HPDE6-E6E7 (cell line): ENCODE results near the gene TRIM36.
A peak's percentile ranks its signal among the peaks of the same experiment; 100 is the strongest.

Experiments
- DNase-seq: peaks from one replicate; pipeline ENCODE4 v3.0.0; 2011; ENCODE audit warnings: missing footprints; ENCODE audit errors: extremely low spot score

TRIM36 gene

DNA sequence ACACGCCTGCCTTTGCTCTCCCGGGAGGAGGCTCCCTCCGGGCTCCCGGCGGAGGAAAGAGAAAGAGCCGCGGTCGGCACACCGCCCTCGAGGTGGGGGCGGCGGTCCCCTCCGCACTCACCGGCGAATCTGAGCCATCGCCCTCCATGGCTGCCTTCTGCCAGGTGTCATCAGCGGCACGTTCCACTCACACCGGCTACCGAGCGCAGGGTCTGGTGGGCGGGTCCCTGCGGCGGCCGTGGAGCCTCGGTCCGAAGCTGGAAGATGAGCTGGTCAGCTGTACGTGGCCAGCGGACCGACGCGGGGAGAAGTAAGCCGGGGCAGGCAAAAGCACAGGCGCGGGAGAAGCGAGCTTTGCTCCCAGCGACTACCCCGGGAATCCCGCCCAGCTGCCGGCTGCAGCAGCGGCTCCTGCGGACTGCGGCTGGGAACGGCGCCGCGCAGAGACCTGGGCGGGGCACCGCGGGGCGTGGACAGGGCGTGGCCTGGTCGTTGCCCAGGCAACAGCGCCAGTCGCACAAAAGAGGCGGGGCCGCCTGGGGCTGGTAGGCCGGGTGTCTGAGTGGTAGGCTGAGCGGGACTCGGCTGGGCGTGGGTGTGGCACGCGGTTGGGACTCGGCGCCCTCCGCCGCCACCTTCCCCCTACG is at the start of gene TRIM36:
Gene TRIM36 (minus strand): TSS at position 422 of the 647 bp plus-strand sequence. CDS start 274 bp downstream, at position 148.
- DNase-seq, result peak; percentile 83

DNA sequence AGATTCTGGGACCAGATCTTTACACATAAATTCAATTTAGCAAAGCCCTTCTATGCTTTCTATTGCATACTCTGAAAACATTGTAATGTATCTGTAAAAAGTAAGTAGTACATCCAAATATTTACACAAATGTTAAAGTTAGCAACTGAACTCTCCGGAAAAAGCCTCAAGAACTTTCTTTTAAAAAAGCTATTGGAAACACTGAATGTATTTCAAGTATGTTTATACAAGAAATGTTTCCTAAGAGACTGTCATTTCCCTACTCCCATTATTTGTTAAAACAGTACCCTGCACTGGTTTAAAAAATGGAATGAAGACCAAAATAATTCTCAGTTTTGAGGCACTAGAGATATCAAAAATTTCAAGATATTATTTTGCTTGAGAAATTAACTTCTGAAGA is 44.8 kb upstream of the TRIM36 start:
- DNase-seq, result no peak

DNA sequence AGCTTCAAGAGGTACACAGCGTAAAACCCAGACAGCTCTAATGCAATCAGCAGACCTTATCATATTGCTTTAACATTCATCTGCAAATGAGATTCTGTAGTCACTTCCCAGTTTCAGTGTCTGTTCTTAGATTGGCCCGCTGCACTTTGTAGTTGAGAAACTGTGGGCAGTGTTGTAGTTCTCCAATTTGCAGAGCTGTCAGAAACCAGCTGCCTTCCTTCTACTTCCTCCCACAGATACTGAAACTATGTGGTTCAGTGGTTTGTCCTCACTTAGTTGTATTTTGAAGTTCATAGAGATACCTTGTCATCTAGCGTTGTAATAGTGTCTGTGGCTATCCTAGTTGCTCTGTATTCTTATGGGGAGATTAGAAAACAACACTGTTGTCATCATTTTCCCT is 39.6 kb upstream of the TRIM36 start:
- no peak for DNase-seq

GRCh38 chr5:115202952-115203351 is 33.2 kb upstream of the TRIM36 start:
- no peak for DNase-seq

GRCh38 chr5:115196161-115196560 is 26.5 kb upstream of the TRIM36 start:
- no peak for DNase-seq

DNA sequence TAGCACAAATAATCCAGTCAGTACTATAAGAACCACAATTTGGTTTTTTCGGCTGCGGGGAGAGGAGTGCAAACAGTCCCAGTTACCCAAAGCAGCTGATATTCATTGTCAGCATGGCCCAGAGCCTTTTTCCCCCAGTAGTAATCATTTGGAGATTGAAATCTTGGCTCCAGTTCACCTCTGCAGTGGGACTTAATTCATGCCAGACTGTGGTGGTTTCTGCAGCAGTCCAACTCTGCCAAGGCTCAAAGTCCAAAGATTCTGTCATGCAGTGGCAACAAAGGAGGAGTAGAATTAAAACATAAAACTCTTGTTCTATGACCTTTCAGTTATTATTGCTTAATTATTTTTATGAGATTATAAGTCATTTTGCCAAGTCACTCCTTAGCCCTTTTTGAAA is 25.0 kb upstream of the TRIM36 start:
- no peak for DNase-seq

- DNase-seq, result no peak
Observed at GRCh38 chr5:115193295-115193694, 23.6 kb upstream of the TRIM36 start.

GRCh38 chr5:115192098-115192497 is 22.4 kb upstream of the TRIM36 start:
- no peak for DNase-seq

DNA sequence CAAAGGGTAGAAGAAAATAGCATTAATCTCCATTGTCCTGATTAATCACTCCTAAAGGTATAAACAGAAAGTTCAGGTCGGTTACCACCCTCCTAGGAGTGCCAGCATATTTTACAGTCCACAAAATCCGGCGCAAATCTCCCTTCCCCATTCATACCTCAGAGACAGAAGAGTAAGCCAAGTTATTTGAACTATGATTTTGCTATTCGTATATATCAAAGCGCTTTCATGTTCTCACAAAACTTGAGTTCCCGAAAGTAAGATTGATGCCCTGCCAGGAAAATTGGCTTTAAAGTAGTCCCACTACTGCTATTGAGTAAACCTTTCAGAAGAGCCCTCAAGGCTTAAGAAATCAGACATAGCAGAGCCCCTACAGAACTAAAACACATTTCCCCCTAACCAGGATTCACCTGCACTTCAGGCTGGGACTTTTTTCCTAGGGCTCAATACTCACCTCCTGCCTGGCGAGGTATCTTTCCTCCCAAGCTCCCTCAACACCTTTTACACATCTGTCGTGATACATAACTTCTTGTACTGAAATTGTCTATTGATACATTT is 21.8 kb upstream of the TRIM36 start:
- no peak for DNase-seq

DNA sequence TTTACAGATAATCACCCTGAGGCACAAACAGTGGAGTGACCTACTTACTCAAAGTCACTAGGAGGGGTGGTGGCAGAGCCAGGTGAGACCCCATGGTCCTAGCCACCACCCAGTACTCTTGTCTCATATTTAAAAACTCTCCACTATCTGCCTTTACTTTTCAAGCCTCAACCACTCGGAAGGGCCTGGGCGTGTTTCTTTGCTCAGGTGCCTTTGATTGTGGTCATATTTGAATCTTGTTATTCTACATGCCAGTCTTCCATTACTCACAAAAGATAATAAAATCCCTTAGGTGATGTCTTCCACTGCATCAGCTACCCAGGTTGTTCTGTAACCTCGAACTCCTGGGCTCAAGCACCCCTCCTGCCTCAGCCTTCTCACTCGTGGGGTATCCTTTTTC is 20.7 kb upstream of the TRIM36 start:
- DNase-seq, result no peak

GRCh38 chr5:115189866-115190265 is 20.2 kb upstream of the TRIM36 start:
- no peak for DNase-seq

GRCh38 chr5:115186794-115187193 is 17.1 kb upstream of the TRIM36 start:
- DNase-seq, result no peak

GRCh38 chr5:115184770-115185169 is 15.1 kb upstream of the TRIM36 start:
- DNase-seq, result no peak

DNA sequence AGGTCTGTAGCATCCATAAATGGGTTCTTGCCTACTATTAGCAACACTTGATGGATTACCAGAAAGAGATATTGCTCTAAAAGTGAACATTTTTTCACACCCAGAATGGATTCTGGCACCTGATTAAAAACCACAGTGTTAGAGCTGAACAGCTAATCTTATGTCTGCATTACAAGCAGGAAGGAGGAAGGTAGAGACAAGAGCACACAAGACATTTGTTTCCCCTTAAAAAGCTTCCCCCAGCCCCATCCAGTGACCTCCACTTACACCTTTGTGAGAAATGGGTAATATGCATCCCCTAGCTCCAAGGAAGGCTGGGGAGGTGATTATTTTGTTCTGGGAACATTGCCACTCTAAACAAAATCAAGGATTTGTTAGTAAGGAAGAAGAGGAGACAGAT is 12.0 kb upstream of the TRIM36 start:
- DNase-seq, result no peak

- no peak for DNase-seq
Observed at GRCh38 chr5:115180165-115180709, 10.5 kb upstream of the TRIM36 start.

GRCh38 chr5:115179394-115180164 is 9.9 kb upstream of the TRIM36 start:
- DNase-seq, result no peak

DNA sequence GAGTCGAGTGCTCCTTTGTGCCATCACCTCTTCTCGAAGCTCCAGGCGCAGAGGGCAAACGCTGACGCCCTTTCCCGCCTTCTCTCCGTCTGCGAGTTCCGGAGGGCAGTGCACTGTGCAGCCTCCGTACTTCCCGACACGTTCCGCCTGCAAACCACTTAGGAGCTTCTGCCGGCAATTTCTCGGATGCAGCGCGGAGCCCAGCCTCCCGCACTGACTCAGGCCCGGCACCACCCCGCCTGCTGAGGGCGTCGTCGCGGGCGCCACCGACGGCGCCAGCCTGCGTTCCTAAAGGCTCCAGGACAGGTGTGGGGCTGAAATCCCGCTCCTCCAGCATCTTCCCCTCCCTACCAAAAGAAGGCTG is 9.3 kb upstream of the TRIM36 start:
- no peak for DNase-seq

GRCh38 chr5:115170929-115171510 is 1.3 kb upstream of the TRIM36 start:
- no peak for DNase-seq

- no peak for DNase-seq
Observed at GRCh38 chr5:115170134-115170928, 623 bp upstream of the TRIM36 start.

DNA sequence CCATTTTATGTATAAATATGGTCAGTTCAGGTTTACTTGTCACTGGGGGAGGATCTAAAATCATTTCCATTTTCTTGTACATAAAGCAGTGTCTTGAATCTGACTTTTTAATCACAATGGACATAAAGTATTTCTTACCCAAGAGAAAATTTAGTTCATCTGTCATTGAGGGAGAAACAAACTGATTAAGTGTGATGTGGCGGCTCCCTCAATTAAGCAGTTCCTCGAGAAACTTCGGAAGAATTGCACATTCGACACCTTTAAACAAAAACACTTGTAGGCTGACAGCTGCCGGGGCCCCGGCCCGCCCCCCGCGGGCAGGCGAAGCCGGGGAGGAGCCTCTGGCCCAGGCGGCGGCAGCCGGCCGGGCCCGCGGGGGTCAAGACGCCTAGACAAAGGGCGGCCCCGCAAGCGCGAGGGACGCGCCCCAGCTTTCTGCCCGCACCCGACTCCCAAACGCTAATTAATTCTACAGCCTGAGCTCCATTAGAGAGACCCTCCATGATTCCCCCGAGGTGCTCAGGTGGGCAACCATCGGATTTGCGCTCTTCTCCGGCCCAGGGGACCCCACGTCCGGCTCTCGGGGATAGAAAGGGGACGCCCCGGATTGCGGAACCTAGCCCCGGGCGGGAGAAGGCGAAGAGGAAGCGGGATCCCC is 750 bp downstream of the TRIM36 start:
- DNase-seq, result no peak

GRCh38 chr5:115166744-115167393 is 2.8 kb downstream of the TRIM36 start:
- DNase-seq, result no peak
